ENCODE results near the gene VSIR. TPM values are rescaled to one million over a fixed set of nuclear protein-coding genes. Genes with fewer than 3 reads are reported as not detected.

VSIR gene
- total and polyA plus RNA-seq, 9 of the 15 experiments (the other 6 are each of a cell fraction or from before 2014, with no cell fraction given): 0.14 to 20.5 (median 9.3) TPM

DNA sequence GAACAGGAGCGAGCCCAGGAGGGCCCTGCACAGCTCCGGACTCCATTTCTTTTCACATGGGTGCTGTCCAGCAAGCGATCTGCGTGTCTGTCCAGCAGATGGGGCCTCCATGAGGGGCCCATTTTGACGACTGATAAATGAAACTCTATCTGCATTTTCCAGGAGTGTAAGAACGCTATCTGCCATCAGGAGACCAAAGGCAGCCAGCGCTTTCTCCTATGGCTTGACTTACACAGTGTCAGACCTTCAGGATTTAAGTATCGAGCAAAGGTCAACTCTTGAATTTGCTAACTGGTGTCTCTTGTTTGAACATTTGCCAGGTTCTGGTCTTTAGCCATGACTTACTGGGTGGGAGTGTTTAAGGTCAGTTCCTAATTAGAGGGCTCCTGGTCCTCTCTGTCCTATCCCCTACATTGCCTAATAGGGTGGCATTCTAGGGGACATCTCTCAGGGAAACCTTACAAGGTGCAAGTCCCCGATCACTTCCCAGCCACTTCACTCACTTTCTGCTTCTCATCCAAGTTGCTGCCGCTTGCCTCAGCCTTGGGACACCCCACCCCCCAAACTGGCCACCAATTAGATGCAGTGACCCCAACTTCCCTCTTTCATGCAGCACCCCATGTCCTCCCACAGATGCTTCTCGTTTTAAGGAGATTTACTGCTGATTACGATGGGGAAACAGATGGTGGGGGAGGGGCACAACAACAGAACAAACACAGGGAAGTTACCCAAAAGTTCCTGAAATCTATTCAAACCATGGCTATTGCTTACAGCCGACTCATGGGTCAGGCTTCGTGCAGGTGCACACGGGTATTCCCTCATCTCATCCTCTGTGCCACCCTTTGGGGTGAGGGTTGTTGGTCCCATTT lies 20.0 kb downstream of the VSIR start (continued):
- TF ChIP-seq, protein P1, sequence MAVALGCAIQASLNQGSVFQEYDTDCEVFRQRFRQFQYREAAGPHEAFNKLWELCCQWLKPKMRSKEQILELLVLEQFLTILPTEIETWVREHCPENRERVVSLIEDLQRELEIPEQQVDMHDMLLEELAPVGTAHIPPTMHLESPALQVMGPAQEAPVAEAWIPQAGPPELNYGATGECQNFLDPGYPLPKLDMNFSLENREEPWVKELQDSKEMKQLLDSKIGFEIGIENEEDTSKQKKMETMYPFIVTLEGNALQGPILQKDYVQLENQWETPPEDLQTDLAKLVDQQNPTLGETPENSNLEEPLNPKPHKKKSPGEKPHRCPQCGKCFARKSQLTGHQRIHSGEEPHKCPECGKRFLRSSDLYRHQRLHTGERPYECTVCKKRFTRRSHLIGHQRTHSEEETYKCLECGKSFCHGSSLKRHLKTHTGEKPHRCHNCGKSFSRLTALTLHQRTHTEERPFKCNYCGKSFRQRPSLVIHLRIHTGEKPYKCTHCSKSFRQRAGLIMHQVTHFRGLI (CRISPR knock-in tag; IDR thresholded peaks at IDR 0.05): peak; percentile 73
- TF ChIP-seq ILK (tag; IDR thresholded peaks at IDR 0.05; ENCODE audit: borderline replicate concordance, low read depth) (no peak), FOXK2 (conservative IDR thresholded peaks at IDR 0.05 in 1 of 2, IDR thresholded peaks at IDR 0.05 in 1 of 2; ENCODE audit: low read depth in 2 of 2) (0 out of 4 replicates have a peak, but pooled peaks of 1 of the 2 experiments have one; percentile 63), TCFL5 (CRISPR knock-in tag; conservative IDR thresholded peaks at IDR 0.05) (no peak; the same call in none of the 2 replicates), CREB1 (IDR thresholded peaks at IDR 0.05) (no peak), CREB1 (CRISPR knock-in tag; IDR thresholded peaks at IDR 0.05) (0 out of 2 replicates have a peak, but pooled peaks have one; percentile 37), U2AF2 (optimal IDR thresholded peaks at IDR 0.05; ENCODE audit: low read depth, low read length) (no peak)
- TF ChIP-seq, protein P2, sequence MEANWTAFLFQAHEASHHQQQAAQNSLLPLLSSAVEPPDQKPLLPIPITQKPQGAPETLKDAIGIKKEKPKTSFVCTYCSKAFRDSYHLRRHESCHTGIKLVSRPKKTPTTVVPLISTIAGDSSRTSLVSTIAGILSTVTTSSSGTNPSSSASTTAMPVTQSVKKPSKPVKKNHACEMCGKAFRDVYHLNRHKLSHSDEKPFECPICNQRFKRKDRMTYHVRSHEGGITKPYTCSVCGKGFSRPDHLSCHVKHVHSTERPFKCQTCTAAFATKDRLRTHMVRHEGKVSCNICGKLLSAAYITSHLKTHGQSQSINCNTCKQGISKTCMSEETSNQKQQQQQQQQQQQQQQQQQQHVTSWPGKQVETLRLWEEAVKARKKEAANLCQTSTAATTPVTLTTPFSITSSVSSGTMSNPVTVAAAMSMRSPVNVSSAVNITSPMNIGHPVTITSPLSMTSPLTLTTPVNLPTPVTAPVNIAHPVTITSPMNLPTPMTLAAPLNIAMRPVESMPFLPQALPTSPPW (CRISPR knock-in tag; IDR thresholded peaks at IDR 0.05): peak; percentile 81
- TF ChIP-seq, protein P3, sequence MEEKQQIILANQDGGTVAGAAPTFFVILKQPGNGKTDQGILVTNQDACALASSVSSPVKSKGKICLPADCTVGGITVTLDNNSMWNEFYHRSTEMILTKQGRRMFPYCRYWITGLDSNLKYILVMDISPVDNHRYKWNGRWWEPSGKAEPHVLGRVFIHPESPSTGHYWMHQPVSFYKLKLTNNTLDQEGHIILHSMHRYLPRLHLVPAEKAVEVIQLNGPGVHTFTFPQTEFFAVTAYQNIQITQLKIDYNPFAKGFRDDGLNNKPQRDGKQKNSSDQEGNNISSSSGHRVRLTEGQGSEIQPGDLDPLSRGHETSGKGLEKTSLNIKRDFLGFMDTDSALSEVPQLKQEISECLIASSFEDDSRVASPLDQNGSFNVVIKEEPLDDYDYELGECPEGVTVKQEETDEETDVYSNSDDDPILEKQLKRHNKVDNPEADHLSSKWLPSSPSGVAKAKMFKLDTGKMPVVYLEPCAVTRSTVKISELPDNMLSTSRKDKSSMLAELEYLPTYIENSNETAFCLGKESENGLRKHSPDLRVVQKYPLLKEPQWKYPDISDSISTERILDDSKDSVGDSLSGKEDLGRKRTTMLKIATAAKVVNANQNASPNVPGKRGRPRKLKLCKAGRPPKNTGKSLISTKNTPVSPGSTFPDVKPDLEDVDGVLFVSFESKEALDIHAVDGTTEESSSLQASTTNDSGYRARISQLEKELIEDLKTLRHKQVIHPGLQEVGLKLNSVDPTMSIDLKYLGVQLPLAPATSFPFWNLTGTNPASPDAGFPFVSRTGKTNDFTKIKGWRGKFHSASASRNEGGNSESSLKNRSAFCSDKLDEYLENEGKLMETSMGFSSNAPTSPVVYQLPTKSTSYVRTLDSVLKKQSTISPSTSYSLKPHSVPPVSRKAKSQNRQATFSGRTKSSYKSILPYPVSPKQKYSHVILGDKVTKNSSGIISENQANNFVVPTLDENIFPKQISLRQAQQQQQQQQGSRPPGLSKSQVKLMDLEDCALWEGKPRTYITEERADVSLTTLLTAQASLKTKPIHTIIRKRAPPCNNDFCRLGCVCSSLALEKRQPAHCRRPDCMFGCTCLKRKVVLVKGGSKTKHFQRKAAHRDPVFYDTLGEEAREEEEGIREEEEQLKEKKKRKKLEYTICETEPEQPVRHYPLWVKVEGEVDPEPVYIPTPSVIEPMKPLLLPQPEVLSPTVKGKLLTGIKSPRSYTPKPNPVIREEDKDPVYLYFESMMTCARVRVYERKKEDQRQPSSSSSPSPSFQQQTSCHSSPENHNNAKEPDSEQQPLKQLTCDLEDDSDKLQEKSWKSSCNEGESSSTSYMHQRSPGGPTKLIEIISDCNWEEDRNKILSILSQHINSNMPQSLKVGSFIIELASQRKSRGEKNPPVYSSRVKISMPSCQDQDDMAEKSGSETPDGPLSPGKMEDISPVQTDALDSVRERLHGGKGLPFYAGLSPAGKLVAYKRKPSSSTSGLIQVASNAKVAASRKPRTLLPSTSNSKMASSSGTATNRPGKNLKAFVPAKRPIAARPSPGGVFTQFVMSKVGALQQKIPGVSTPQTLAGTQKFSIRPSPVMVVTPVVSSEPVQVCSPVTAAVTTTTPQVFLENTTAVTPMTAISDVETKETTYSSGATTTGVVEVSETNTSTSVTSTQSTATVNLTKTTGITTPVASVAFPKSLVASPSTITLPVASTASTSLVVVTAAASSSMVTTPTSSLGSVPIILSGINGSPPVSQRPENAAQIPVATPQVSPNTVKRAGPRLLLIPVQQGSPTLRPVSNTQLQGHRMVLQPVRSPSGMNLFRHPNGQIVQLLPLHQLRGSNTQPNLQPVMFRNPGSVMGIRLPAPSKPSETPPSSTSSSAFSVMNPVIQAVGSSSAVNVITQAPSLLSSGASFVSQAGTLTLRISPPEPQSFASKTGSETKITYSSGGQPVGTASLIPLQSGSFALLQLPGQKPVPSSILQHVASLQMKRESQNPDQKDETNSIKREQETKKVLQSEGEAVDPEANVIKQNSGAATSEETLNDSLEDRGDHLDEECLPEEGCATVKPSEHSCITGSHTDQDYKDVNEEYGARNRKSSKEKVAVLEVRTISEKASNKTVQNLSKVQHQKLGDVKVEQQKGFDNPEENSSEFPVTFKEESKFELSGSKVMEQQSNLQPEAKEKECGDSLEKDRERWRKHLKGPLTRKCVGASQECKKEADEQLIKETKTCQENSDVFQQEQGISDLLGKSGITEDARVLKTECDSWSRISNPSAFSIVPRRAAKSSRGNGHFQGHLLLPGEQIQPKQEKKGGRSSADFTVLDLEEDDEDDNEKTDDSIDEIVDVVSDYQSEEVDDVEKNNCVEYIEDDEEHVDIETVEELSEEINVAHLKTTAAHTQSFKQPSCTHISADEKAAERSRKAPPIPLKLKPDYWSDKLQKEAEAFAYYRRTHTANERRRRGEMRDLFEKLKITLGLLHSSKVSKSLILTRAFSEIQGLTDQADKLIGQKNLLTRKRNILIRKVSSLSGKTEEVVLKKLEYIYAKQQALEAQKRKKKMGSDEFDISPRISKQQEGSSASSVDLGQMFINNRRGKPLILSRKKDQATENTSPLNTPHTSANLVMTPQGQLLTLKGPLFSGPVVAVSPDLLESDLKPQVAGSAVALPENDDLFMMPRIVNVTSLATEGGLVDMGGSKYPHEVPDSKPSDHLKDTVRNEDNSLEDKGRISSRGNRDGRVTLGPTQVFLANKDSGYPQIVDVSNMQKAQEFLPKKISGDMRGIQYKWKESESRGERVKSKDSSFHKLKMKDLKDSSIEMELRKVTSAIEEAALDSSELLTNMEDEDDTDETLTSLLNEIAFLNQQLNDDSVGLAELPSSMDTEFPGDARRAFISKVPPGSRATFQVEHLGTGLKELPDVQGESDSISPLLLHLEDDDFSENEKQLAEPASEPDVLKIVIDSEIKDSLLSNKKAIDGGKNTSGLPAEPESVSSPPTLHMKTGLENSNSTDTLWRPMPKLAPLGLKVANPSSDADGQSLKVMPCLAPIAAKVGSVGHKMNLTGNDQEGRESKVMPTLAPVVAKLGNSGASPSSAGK (IDR thresholded peaks at IDR 0.05): 0 out of 2 replicates have a peak, but pooled peaks have one; percentile 40
